PC-9 (cell line): ENCODE results near the gene MTHFSD. TPM values are rescaled to one million over a fixed set of nuclear protein-coding genes. Genes with fewer than 3 reads are reported as not detected.

ENCODE experiments used
- BruUV-seq: library from RNA; stranded (reverse); fragments of 400-500 nt; replicated peaks from 2 replicates; lab custom pipeline; 2021; lab: Mats Ljungman, UMichigan
- CTCF ChIA-PET: fragments of 300-600 bp; sonication (Branson Sonifier 250); formaldehyde crosslinking; loops from one replicate; lab custom pipeline; 2022; ENCODE audit warnings: antibody characterized with exemption; lab: Charles Lee
- POLR2A ChIA-PET: fragments of 300-600 bp; sonication (Branson Sonifier 250); formaldehyde crosslinking; loops from one replicate; lab custom pipeline; 2022; ENCODE audit warnings: antibody characterized with exemption; ENCODE audit not compliant: unreplicated experiment; lab: Charles Lee
- DNase-seq, 2 experiments: peaks; one replicate each; pipeline versions ENCODE4 v3.0.0 to v3.0.0-alpha.2; 2015 to 2022; ENCODE audit warnings: mixed read lengths in 1 of 2
- H2AFZ ChIP-seq: fragments of 200-600 bp; sonication (generic); 2 replicates; pipeline ENCODE4 v1.8.1; 2017; ENCODE audit warnings: antibody characterized with exemption
- H3F3A ChIP-seq: fragments of 200-600 bp; sonication (generic); 2 replicates; pipeline ENCODE4 v1.8.1; 2017; ENCODE audit warnings: antibody characterized with exemption, mild to moderate bottlenecking, low read depth; ENCODE audit not compliant: insufficient read depth
- H3K27ac ChIP-seq: fragments of 200-600 bp; sonication (generic); 2 replicates; pipeline ENCODE4 v1.6.1; 2016; ENCODE audit warnings: mixed run types
- H3K27me3 ChIP-seq: fragments of 200-600 bp; sonication (generic); 2 replicates; pipeline ENCODE4 v1.6.1; 2016; ENCODE audit warnings: low read depth, mixed run types; ENCODE audit not compliant: insufficient read depth
- H3K36me3 ChIP-seq: fragments of 200-600 bp; sonication (generic); 2 replicates; pipeline ENCODE4 v1.6.1; 2016; ENCODE audit warnings: low read depth, mixed run types
- H3K4me1 ChIP-seq: fragments of 200-600 bp; sonication (generic); replicated peaks from 2 replicates; pipeline ENCODE4 v1.6.1; 2016; ENCODE audit warnings: mixed run types; ENCODE audit not compliant: insufficient read depth
- H3K4me2 ChIP-seq: fragments of 200-600 bp; sonication (generic); 2 replicates; pipeline ENCODE4 v1.6.1; 2017; ENCODE audit warnings: mixed run types
- H3K4me3 ChIP-seq: fragments of 200-600 bp; sonication (generic); 2 replicates; pipeline ENCODE4 v1.6.1; 2016; ENCODE audit warnings: mixed run types
- H3K79me2 ChIP-seq: fragments of 200-600 bp; sonication (generic); 2 replicates; pipeline ENCODE4 v1.6.1; 2017; ENCODE audit warnings: low read depth, mixed run types
- H3K9me2 ChIP-seq: fragments of 200-600 bp; sonication (generic); 2 replicates; pipeline ENCODE4 v1.8.1; 2017; ENCODE audit warnings: mild to moderate bottlenecking; ENCODE audit not compliant: insufficient read depth
- H3K9me3 ChIP-seq: fragments of 200-600 bp; sonication (generic); 2 replicates; pipeline ENCODE4 v1.8.1; 2016; ENCODE audit warnings: low read depth; ENCODE audit not compliant: insufficient read depth
- H4K20me1 ChIP-seq: fragments of 200-600 bp; sonication (generic); 2 replicates; pipeline ENCODE4 v1.8.1; 2017; ENCODE audit not compliant: insufficient read depth
- EZH2 ChIP-seq: fragments of 200-600 bp; sonication (generic); IDR thresholded peaks from 2 replicates; pipeline ENCODE4 v1.8.0; 2017; ENCODE audit warnings: antibody characterized with exemption, low read depth
- intact Hi-C: fragments of 100-400 bp; cut with micrococcal nuclease; formaldehyde crosslinking; loops from one replicate; pipeline ENCODE4 v1.10.0; 2022; ENCODE audit not compliant: unreplicated experiment
- total RNA-seq: library from RNA; stranded (reverse); gene quantifications from 2 replicates; pipeline ENCODE4 v1.2.3, GENCODE V29; 2021
- TF ChIP-seq, protein P1 (sequence below): fragments of 200-600 bp; sonication (generic); conservative IDR thresholded peaks from 2 replicates; pipeline ENCODE4 v1.6.1; 2017; ENCODE audit warnings: mixed run types, antibody characterized with exemption, mild to moderate bottlenecking, moderate library complexity

MTHFSD gene
- total RNA-seq, 1 experiment from 2014 or later, result 25.7 TPM

DNA sequence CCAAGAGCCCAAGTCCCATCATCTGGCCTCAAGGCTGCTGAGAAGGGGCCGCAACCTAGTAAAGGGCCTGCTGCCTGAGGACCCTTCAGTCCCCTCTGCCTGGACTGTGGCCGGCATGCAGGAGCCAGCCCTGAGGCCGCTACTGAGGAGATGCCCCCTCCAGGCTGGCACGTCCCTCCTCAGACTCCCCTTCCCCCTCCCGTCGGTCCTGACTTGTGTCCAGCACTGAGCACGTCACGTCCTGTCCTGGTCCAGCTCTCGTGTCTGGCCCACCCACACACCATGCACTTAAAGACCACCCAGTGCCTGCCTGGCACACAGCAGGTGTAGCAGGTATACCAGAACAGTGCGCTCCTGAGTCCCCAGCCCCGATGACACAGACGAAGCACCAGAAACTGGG is 9.6 kb downstream of the MTHFSD start:
- POLR2A ChIA-PET, result no interaction called here
- Histone ChIP-seq H4K20me1 (peaks cover 10% of the 10 kb centered on the region; the same call in 1 of the 2 replicates), H3K9me2 (no peaks in the 10 kb centered on the region), H3K27ac (no peak overlapping the region), H3K9me3 (no peaks in the 10 kb centered on the region), H3K27me3 (no peaks in the 10 kb centered on the region), H3K4me2 (no peak overlapping the region), H3K79me2 (no peaks in the 10 kb centered on the region), H2AFZ (no peak overlapping the region), H3K4me1 (no peaks in the 10 kb centered on the region), H3K36me3 (peaks cover 4% of the 10 kb centered on the region; the same call in 1 of the 2 replicates), H3F3A (no peaks in the 10 kb centered on the region), H3K4me3 (no peak overlapping the region)
- CTCF ChIA-PET, result no interaction called here
- intact Hi-C loops, result no loop called here
- no TSS peak for BruUV-seq
- TF ChIP-seq EZH2, result no peak
- TF ChIP-seq, protein P1, sequence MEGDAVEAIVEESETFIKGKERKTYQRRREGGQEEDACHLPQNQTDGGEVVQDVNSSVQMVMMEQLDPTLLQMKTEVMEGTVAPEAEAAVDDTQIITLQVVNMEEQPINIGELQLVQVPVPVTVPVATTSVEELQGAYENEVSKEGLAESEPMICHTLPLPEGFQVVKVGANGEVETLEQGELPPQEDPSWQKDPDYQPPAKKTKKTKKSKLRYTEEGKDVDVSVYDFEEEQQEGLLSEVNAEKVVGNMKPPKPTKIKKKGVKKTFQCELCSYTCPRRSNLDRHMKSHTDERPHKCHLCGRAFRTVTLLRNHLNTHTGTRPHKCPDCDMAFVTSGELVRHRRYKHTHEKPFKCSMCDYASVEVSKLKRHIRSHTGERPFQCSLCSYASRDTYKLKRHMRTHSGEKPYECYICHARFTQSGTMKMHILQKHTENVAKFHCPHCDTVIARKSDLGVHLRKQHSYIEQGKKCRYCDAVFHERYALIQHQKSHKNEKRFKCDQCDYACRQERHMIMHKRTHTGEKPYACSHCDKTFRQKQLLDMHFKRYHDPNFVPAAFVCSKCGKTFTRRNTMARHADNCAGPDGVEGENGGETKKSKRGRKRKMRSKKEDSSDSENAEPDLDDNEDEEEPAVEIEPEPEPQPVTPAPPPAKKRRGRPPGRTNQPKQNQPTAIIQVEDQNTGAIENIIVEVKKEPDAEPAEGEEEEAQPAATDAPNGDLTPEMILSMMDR, result no peak
- no peak for DNase-seq

DNA sequence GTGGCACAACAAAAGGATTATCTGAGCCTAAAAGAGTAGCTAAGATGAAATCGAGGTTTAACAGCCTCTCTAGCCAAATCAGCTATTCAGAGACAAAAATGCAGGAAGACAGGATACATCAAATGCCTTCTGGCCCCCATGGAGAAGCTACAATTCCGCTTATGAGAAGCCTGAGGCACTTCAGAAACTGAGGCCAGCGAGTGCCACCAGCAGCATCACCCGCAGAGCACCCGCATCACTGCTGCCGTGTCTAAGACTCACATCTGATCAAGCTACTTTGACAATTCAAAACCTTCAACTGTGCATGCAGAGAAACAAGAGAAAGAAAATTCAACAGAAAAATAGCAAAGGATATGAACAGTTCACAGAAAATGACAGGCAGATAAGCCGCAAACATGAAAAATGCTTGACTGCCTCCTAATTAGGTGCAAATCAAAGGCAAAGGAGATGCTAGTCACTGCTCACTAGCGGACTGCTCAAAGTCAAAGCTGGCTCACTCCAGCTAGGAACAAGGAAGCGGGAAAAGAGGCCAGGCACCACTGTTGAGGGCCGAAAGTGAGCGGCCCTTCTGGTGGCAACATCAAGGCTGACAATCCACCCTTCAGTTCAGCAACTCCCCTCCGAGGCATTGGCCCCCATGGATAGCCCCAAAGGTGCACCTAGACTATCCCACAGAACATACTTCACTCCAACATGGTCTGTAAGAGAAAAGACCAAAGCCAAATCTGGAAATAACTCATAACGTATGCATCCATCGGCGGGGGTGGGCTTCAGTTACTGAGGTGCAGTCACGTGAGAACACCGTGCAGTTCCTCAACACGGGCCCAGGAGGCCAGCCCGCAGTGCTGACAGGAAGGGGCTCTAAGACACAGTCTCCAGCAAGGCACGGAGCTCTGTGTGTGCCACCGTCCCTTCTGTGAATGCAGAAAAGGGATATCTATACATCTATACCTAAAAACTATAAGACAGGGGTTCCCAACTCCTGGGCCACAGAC is 12.0 kb downstream of the MTHFSD start:
- Histone ChIP-seq H3K27me3 (no peaks in the 10 kb centered on the region), H3K9me3 (no peaks in the 10 kb centered on the region), H4K20me1 (peaks cover 10% of the 10 kb centered on the region; the same call in 1 of the 2 replicates), H3K9me2 (no peaks in the 10 kb centered on the region), H3K27ac (no peak overlapping the region), H3K4me2 (no peak overlapping the region), H3K36me3 (peaks cover 16% of the 10 kb centered on the region), H3K79me2 (no peaks in the 10 kb centered on the region), H3K4me3 (no peak overlapping the region), H3F3A (no peaks in the 10 kb centered on the region), H3K4me1 (no peaks in the 10 kb centered on the region), H2AFZ (no peak overlapping the region)
- POLR2A ChIA-PET, result no interaction called here
- no TSS peak for BruUV-seq
- intact Hi-C loops, result no loop called here
- no peak for DNase-seq
- CTCF ChIA-PET, result no interaction called here
- TF ChIP-seq, protein P1, result no peak
- TF ChIP-seq EZH2, result no peak

DNA sequence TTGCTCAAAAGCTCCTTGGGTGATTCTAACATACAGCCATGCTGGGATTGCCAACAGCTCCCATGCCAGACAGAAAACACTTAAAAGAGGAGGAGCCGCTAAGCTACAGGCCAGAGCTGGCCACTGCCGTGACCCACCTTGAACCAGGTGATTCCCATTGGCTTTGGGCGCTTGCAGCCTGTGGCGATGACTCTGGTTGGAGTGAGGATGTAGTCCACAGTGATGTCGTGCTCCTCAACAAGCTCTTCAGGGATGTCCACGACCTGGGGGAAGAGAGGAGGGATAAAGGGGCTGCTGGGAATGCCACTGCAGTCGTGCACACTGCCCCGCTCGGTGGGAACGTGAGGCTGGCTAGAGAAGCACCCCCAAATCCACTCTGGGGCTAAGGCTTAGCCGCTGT is 13.5 kb downstream of the MTHFSD start:
- no peak overlapping the region for H3K27ac ChIP-seq
- H4K20me1 ChIP-seq, result peaks cover 10% of the 10 kb centered on the region; the same call in 1 of the 2 replicates
- H3K4me3 ChIP-seq, result no peak overlapping the region
- no peaks in the 10 kb centered on the region for H3K79me2 ChIP-seq
- no peaks in the 10 kb centered on the region for H3K9me2 ChIP-seq
- H3K36me3 ChIP-seq, result peaks cover 12% of the 10 kb centered on the region; the same call in 1 of the 2 replicates
- no peaks in the 10 kb centered on the region for H3K4me1 ChIP-seq
- no peak for TF ChIP-seq EZH2
- TF ChIP-seq, protein P1, result no peak
- no peak overlapping the region for H3K4me2 ChIP-seq
- H3K9me3 ChIP-seq, result no peaks in the 10 kb centered on the region
- ChIA-PET POLR2A (no interaction called here), CTCF (no interaction called here)
- no peak overlapping the region for H2AFZ ChIP-seq
- no peaks in the 10 kb centered on the region for H3F3A ChIP-seq
- BruUV-seq, result no TSS peak
- no peak for DNase-seq
- no peaks in the 10 kb centered on the region for H3K27me3 ChIP-seq
- intact Hi-C loops, result no loop called here
